Peyer's patch (tissue), 4 donors: ENCODE results near the gene SYNPR. TPM values are rescaled to one million over a fixed set of nuclear protein-coding genes. Genes with fewer than 3 reads are reported as not detected.

Source experiments
- small RNA-seq, 2 donors: library from RNA; depleted of rRNA; stranded (forward); fragments of <200 nt; gene quantifications; one replicate each; pipeline ENCODE3, GENCODE V24; 2016
- total RNA-seq, 4 donors: library from RNA; depleted of rRNA; stranded (reverse); fragments of >200 nt; gene quantifications; one replicate each; pipeline ENCODE4 v1.1.0, GENCODE V29; 2016

The SYNPR gene
- total RNA-seq, 4 donors from 2014 or later, result not detected

Small RNA genes within 50 kb of the gene (small RNA-seq; reads per million reads assigned to genes)
- gene RNA5SP134, result 0 to 0.06 reads per million in 2 donors
